IPS-18a (cell line): ENCODE data around the gene AIG1.

ENCODE experiments used
- H3K27ac ChIP-seq: one replicate; pipeline ENCODE4 v1.5.1; 2013; ENCODE audit warnings: low read length
- H3K27me3 ChIP-seq: one replicate; pipeline ENCODE4 v1.6.1; 2013; ENCODE audit warnings: mild to moderate bottlenecking, low read length; ENCODE audit not compliant: control insufficient read depth, insufficient read depth
- H3K36me3 ChIP-seq: one replicate; pipeline ENCODE4 v1.6.1; 2013; ENCODE audit warnings: low read depth, low read length; ENCODE audit not compliant: control insufficient read depth
- H3K4me1 ChIP-seq: one replicate; pipeline ENCODE4 v1.6.1; 2013; ENCODE audit warnings: low read depth, low read length; ENCODE audit not compliant: control insufficient read depth
- H3K4me3 ChIP-seq: one replicate; pipeline ENCODE4 v1.5.1; 2013; ENCODE audit warnings: low read length
- H3K9ac ChIP-seq: one replicate; pipeline ENCODE4 v1.6.1; 2013; ENCODE audit warnings: mild to moderate bottlenecking, low read length, moderate library complexity
- H3K9me3 ChIP-seq: one replicate; pipeline ENCODE4 v1.6.1; 2013; ENCODE audit warnings: low read depth, low read length; ENCODE audit not compliant: control insufficient read depth

AIG1 gene

DNA sequence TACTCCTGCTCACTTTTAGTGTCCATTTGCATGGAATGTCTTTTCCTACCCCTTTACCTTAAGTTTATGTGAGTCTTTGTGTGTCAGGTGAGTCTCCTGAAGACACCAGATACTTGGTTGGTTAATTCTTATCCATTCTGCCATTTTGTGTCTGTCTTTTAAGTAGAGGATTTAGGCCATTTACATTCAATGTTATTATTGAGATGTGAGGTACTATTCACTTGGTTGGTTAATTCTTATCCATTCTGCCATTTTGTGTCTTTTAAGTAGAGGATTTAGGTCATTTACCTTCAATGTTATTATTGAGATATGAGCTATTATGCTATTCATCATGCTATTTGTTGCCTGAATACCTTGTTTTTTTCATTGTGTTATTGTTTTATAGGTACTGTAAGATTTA, 113.8 kb downstream of the AIG1 start:
- no peak overlapping the region for H3K27ac ChIP-seq
- H3K36me3 ChIP-seq: no peaks in the 10 kb centered on the region
- no peaks in the 10 kb centered on the region for H3K27me3 ChIP-seq
- no peaks in the 10 kb centered on the region for H3K9me3 ChIP-seq
- no peak overlapping the region for H3K9ac ChIP-seq
- no peak overlapping the region for H3K4me3 ChIP-seq
- H3K4me1 ChIP-seq: no peaks in the 10 kb centered on the region

- Histone ChIP-seq H3K9ac (no peak overlapping the region), H3K4me1 (no peaks in the 10 kb centered on the region), H3K9me3 (no peaks in the 10 kb centered on the region), H3K27me3 (no peaks in the 10 kb centered on the region), H3K4me3 (no peak overlapping the region), H3K27ac (no peak overlapping the region), H3K36me3 (no peaks in the 10 kb centered on the region)
These were observed 114.3 kb downstream of the AIG1 start for GRCh38 chr6:143174951-143175350.

GRCh38 chr6:143176090-143177021, 115.7 kb downstream of the AIG1 start:
- Histone ChIP-seq H3K9me3 (no peaks in the 10 kb centered on the region), H3K4me3 (no peak overlapping the region), H3K27ac (no peak overlapping the region), H3K9ac (no peak overlapping the region), H3K4me1 (no peaks in the 10 kb centered on the region), H3K27me3 (no peaks in the 10 kb centered on the region), H3K36me3 (no peaks in the 10 kb centered on the region)

GRCh38 chr6:143177706-143178105, 117.0 kb downstream of the AIG1 start:
- Histone ChIP-seq H3K9me3 (no peaks in the 10 kb centered on the region), H3K4me1 (no peaks in the 10 kb centered on the region), H3K9ac (no peak overlapping the region), H3K36me3 (no peaks in the 10 kb centered on the region), H3K4me3 (no peak overlapping the region), H3K27me3 (no peaks in the 10 kb centered on the region), H3K27ac (no peak overlapping the region)

- Histone ChIP-seq H3K4me1 (no peaks in the 10 kb centered on the region), H3K36me3 (no peaks in the 10 kb centered on the region), H3K9me3 (no peaks in the 10 kb centered on the region), H3K27me3 (no peaks in the 10 kb centered on the region), H3K27ac (no peak overlapping the region), H3K9ac (no peak overlapping the region), H3K4me3 (no peak overlapping the region)
These were observed 118.4 kb downstream of the AIG1 start for GRCh38 chr6:143179096-143179495.

DNA sequence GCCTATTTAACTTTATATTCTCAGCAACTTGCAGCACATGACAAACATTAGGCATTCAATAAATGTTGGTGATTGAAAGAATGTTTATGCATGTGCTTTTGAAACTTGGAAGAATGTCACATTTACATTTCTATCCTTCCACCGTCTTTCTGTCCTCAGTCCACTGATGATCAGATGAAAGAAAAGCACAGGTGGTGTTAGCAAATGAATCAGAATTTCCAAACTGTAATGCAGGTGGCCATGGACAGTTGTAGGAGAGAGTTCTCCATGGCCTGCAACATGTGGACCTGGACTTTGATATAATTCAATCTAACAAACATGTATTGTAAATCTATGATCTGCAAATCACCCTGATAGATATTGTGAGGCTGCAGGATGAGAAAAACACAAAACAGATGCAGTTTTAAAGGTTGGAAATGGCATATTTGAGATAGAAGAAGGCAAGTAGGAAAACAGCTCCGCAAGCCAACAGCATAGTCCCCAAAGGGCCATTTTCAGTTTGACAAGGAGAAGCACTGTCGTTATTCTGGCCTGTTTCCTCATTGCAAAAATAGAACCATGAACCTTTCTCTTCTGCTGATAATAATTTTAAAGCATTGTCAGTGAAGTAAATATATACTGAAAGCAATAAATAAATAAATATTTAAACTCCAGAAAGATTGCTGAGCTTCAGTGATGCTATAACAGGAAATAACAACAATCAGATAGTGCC, 119.4 kb downstream of the AIG1 start:
- Histone ChIP-seq H3K27ac (no peak overlapping the region), H3K27me3 (no peaks in the 10 kb centered on the region), H3K4me1 (no peaks in the 10 kb centered on the region), H3K4me3 (no peak overlapping the region), H3K36me3 (no peaks in the 10 kb centered on the region), H3K9me3 (no peaks in the 10 kb centered on the region), H3K9ac (no peak overlapping the region)

DNA sequence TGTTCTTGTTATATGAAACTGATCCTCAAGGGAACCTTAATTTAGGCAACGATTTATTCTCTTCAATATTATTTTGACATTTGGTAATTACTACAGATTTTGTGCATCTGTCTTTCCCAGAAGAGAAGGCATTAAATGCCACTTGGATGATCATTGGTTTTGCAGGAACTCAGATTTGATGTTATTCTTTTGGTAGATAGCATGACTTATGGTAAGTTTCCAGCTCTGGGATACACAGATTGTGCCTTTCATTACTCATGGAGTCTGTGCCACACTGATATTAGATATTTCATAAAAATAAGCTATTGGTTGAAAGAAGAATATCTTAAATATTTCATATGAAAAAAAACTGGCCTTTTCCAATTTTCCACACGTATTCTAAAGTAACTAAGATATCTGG, 120.1 kb downstream of the AIG1 start:
- Histone ChIP-seq H3K4me3 (no peak overlapping the region), H3K27me3 (no peaks in the 10 kb centered on the region), H3K4me1 (no peaks in the 10 kb centered on the region), H3K27ac (no peak overlapping the region), H3K36me3 (no peaks in the 10 kb centered on the region), H3K9me3 (no peaks in the 10 kb centered on the region), H3K9ac (no peak overlapping the region)

DNA sequence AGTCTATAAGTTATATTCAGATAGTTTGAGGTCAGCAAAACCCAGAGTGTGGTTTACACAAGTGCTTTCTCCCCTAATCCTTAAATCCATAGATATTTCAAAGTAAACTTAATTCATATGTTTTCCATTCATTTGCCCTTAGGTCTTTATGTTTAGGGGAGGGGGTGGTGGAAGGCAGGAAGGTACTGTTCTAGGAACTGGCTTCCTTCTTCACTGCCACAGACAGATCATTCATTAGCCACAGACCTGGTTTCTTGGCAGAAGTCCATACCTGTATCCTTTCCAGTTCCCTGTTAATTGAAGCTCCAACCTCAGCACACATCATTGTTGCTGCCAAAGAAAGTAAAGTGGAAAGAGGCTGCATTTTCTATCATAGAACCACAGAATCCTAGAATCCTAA, 123.0 kb downstream of the AIG1 start:
- no peaks in the 10 kb centered on the region for H3K36me3 ChIP-seq
- no peaks in the 10 kb centered on the region for H3K27me3 ChIP-seq
- H3K9me3 ChIP-seq: no peaks in the 10 kb centered on the region
- H3K27ac ChIP-seq: no peak overlapping the region
- H3K4me3 ChIP-seq: no peak overlapping the region
- H3K4me1 ChIP-seq: no peaks in the 10 kb centered on the region
- H3K9ac ChIP-seq: no peak overlapping the region

- Histone ChIP-seq H3K27ac (no peak overlapping the region), H3K4me3 (no peak overlapping the region), H3K4me1 (no peaks in the 10 kb centered on the region), H3K9me3 (no peaks in the 10 kb centered on the region), H3K27me3 (no peaks in the 10 kb centered on the region), H3K36me3 (no peaks in the 10 kb centered on the region), H3K9ac (no peak overlapping the region)
These were observed 124.6 kb downstream of the AIG1 start for GRCh38 chr6:143185288-143185687.

- Histone ChIP-seq H3K27me3 (no peaks in the 10 kb centered on the region), H3K9ac (no peak overlapping the region), H3K4me1 (no peaks in the 10 kb centered on the region), H3K9me3 (no peaks in the 10 kb centered on the region), H3K4me3 (no peak overlapping the region), H3K27ac (no peak overlapping the region), H3K36me3 (no peaks in the 10 kb centered on the region)
These were observed 126.7 kb downstream of the AIG1 start for GRCh38 chr6:143187238-143187923.

- no peak overlapping the region for H3K4me3 ChIP-seq
- H3K36me3 ChIP-seq: no peaks in the 10 kb centered on the region
- H3K9ac ChIP-seq: no peak overlapping the region
- H3K9me3 ChIP-seq: no peaks in the 10 kb centered on the region
- H3K27me3 ChIP-seq: no peaks in the 10 kb centered on the region
- H3K27ac ChIP-seq: no peak overlapping the region
- H3K4me1 ChIP-seq: no peaks in the 10 kb centered on the region
These were observed 127.6 kb downstream of the AIG1 start for GRCh38 chr6:143188292-143188691.
